ENCODE results near the gene RAB40C.

Gene RAB40C

DNA sequence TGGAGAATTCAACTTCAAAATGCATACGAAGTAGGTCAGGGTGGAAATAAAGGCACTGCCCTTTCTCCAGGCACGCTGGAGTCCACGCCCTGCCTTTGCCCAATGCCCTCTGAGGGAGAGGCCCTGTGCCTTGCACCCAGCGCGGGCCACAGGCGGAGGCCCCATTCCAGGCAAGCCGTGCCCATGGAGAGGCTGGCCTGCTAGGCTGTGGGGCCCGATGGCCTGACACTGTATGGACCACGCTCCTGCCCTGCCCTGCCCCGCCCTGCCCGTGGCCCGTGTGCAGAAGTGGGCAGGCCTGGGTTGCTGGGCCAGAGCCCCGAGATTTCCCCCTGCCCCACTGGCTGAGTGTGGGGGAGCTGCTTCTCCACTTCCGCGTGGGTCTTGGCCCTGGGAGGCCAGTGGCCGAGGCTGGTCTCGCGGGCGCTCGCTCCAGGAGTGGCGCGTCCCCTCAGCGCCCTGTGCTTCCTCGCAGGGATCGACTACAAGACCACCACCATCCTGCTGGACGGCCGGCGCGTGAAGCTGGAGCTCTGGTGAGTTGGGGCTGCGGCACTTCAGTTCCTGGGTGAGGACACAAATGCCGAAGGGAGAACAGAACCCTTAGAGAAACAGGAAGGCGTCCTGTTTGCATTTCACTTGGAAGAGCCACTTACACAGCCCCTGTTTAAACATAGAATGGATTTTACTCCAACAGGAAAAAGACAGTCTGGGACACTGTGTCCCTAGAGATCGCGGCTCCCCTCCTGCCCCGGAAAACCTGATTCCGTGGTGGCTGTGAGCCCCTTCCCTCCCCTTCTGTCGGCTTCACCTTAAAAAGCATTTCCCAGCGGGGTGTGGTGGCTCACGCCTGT, 27.1 kb downstream of the RAB40C start:
- DNase-seq (ENCODE audit: low spot score), result no peak

DNA sequence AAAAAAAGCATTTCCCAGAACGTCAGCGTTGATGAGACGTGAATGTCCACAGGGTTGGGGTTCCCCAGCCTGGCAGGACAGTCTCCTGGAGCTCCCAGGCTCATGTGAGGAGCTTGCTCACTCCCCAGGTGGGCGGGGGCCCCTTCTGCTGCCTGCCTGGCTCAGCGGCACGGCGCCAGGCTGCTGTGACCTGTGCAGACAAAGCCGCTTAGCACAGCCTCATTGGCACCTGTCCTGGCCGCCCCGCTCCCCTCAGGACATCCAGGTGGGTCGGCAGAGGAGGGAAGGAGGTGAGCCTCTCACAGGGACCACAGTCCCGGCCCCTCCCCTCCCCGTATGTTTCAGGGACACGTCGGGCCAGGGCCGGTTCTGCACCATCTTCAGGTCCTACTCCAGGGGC, 28.0 kb downstream of the RAB40C start:
- DNase-seq (ENCODE audit: low spot score), result no peak

DNA sequence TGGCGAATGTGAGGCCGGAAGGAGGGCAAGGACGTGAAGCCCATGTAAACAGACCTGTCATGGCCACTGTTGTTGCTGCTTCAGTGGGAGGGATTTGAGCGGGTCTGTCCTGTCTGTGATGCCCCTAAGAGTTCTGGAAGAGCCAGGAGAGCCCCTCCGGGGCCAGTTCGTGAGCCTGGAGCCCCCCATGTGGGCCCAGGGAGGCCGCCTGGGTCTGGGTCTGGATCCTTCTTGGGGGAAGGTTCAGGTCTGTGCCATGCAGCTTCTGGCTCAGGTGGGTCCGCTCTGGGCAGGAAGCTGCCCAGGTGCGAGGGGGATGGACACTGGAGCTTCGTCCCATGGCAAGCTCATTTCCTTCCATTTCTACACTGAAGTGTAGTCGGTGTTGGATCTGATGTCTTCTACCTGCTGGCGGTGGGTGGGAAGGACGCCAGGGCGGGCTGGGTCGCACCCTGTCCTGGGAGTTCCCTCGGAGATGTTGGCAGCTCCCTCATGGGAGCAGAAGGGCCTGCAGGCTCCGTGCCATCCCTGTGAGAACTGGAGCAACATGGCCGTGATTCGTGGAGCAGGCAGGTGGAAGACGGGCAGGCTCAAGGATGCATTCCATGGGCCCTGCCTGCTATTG, 29.7 kb downstream of the RAB40C start:
- no peak for DNase-seq (ENCODE audit: low spot score)

DNA sequence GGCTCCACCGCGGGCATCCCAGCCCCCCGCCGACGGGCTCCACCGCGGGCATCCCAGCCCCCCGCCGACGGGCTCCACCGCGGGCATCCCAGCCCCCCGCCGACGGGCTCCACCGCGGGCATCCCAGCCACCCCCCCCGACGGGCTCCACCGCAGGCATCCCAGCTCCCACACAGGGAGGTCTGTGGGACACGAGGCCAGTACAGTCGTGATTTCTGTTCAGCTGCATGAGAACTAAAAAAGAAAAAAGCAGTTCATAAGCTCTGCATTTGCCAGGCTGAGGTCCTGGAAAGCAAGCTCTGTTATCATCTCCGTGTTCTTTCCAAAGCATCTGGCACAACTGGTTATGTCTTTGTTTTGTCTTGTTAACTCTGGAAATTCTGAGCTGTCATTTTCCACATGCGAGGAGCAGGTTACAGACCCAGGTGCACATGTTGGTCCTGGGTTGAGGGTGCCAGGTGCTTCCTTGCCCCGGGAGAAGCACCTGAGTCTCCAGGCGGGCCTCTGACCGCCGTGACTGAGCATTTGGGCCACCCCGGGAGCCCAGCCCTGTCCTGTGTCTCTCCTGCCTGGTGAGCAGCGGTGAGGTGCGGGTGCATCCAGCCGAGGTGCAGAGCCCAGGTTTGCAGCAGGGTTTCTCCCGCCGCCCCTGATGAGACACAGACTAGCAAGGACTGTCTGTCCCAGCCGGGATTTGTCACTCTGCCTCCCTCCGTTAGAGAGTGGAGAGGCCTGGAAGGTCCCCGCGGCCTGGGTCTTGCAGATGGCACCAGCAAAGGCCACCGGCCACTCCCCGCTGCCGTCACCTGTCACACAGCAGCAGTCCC, 31.0 kb downstream of the RAB40C start:
- DNase-seq (ENCODE audit: low spot score), result no peak

DNA sequence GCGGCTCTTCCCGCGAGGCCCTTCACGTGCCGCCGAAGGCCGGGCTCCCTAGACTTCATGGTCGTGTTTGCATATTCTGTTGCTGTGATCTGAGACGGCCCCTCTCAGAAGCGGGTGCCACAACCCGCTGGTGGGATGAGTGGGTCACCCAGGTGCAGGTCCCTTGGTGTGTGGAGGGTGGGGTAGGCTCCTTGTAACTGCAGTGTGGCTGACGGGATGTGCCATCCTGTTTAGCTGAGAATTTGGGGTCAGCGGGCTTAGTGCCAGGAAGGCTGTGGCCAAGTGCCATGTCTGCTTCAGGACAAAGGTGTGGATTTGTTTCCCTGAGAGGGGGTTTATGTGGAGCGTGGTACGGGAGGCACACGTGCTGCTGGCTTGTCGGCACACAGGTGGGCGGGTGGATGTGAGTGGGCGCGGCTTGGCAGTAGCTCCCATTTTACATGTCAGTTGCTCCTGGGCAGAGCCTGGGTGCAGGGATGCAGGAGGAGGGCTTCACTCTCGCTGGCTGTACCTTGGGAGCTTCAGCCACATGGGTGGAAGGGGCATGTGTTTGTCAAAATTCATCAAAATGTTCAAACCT, 31.8 kb downstream of the RAB40C start:
- DNase-seq (ENCODE audit: low spot score), result no peak

DNA sequence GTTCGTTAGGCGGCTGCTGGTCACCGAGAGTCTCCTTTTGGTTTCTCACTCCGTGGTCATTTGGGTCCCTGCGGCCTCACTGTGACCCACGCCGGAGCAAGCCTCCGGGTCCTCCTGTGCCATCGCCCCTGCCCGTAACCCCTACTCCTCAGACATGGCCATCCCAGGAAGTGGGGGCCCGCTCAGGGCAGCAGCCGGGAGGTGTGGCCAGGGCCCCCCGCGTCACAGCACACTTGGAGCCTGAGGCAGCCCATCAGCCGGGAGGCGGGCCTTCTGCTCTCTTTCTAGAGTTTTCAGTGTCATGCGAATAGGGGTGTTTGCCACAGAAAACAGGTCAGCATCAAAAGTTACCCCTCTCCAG, 33.0 kb downstream of the RAB40C start:
- DNase-seq (ENCODE audit: low spot score), result no peak

DNA sequence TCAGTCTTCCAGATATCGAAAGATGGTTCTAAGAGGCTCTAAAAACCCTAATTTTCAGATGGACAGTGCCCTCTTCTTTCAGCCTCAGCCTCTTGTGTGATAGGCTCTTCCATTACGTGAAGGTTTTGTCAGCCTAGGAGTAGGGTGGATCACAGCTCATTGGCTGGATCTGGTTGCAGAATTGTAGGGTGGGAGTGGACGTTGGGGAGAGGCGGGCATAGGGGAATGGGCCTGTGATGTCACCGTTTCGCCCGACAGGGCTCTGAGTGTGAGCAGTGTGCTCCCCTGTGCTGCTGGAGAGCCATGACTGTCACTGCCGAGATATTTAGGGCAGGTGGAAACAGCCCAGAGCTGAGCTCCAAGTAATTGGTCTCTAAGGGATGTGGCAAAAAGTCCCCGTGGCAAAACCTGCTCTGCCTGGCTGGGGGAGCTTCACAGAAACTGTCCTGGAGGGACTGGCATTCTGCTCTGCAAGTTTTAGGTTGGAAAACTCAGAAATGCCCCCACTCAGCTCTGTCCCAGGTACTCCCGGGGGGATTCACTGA, 34.7 kb downstream of the RAB40C start:
- DNase-seq (ENCODE audit: low spot score), result no peak

DNA sequence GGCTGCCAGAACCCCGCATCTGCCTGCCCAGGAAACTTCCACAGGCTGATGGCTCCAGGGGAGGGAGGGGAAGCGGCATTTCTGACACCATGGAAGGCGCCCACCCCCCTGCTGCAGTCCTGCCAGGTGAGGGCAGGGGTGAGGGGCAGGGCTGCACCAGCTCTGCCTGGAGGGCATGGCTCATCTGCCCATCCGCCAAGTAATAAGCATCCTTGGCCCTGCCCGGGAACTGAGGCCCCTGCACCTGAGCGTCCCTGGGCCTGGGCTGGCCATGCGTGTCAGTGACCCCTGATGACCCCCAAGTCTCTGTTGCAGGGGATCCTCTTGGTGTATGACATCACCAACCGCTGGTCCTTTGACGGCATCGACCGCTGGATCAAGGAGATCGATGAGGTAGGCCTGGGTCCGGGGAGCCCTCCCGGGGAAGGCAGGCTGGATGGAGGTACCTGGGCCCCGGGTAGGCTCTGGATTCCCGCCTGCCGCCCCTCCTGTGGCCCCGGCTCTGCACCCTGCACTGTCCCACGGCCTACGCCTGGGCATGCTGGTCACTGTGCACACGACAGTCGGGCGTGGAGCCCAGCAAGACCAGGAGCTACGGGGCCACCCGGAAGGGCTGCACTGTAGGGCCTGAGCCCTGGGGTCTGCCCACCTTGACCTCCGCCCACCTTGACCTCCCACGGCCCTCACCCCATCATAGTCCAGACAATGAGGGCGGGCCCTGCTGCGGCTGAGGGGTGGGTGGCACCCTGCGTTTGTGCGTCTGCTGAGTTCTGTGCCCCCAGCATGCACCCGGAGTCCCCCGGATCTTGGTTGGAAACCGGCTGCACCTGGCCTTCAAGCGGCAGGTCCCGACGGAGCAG, 35.5 kb downstream of the RAB40C start:
- no peak for DNase-seq (ENCODE audit: low spot score)

DNA sequence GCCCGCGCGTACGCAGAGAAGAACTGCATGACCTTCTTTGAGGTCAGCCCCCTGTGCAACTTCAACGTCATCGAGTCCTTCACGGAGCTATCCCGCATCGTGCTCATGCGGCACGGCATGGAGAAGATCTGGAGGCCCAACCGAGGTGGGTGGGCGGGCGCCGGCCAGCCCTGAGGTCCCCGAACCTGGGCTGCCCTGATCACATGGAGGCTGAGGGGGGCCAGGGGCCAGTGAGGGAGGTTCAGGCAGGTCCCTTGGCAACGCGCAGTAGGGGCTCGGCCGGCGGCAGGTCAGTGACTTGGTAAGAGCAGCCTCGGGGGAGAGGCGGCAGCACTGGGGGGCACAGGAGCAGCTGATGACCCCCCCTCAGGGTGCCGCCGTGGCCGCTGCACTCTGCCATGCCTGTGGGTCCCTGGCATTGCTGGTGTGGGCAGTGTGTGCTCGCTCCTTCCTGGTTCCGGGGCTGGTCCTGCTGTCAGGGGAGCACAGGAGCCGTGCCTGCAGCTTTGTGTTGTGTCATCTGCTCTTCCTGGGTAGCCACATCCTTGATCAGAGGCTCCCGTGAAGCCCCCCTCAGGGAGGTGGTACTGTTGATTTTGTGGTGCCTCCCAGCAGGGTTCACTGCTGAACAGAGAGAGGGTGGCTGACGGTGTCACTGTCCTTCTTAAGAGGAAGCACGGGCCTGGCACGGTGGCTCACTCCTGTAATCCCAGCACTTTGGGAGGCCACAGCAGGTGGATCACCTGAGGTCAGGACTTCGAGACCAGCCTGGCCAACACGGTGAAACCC, 36.3 kb downstream of the RAB40C start:
- DNase-seq (ENCODE audit: low spot score), result no peak

DNA sequence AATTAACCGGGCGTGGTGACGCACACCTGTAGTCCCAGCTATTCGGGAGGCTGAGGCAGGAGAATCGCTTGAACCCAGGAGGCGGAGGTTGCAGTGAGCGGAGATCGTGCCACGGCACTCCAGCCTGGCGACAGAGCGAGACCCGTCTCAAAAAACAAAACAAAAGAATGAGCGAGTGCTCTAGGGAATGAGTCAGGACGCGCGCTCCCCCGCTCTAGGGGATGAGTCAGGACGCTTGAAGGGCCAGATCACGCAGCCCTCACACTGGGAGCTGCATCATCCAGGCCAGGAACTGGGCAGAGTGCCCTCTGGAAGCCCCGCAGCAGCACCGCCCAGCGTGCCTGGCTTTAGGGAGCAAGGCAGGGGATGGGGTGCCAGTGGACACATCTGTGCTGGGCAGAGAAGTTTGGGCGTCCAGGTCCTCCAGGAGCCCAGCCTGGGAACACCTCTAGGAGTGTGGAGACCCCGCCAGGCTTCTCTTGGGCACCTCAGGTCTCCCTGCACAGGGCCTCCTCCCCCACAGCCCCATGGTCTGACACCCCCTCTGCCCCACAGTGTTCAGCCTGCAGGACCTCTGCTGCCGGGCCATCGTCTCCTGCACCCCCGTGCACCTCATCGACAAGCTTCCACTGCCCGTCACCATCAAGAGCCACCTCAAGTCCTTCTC, 37.1 kb downstream of the RAB40C start:
- DNase-seq (ENCODE audit: low spot score), result no peak

DNA sequence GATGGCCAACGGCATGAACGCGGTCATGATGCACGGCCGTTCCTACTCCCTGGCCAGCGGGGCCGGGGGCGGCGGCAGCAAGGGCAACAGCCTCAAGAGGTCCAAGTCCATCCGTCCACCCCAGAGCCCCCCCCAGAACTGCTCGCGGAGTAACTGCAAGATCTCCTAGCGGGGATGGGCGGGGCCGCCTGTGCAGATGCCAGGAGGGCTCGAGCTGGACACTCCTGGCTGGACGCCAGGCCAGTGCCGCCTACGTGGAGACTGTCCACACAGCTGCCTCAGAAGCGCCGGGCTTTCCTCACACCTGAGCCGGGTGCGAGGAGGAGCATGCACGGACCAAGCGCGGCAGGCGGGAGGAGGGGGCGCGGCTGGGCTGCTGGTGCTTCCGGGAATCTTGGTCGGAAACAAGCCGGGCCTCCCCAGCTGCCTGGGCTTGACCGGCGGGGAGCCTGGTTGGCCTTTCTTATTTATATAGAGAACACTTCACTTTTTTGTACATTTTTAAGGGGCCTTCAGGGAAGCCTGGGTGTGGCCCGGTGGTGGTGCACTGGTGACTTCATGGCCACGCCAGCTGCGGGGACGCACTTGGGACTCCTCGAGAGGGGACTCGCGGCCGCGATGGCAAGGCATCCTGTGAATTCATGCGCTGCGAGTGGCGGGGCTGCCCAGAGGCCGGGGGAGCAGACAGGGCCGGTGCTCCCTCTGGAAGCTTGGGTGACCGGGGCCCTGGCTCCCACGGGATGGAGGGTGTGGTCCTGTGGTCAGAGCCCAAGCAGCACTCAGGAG, 37.8 kb downstream of the RAB40C start:
- DNase-seq (ENCODE audit: low spot score), result no peak

DNA sequence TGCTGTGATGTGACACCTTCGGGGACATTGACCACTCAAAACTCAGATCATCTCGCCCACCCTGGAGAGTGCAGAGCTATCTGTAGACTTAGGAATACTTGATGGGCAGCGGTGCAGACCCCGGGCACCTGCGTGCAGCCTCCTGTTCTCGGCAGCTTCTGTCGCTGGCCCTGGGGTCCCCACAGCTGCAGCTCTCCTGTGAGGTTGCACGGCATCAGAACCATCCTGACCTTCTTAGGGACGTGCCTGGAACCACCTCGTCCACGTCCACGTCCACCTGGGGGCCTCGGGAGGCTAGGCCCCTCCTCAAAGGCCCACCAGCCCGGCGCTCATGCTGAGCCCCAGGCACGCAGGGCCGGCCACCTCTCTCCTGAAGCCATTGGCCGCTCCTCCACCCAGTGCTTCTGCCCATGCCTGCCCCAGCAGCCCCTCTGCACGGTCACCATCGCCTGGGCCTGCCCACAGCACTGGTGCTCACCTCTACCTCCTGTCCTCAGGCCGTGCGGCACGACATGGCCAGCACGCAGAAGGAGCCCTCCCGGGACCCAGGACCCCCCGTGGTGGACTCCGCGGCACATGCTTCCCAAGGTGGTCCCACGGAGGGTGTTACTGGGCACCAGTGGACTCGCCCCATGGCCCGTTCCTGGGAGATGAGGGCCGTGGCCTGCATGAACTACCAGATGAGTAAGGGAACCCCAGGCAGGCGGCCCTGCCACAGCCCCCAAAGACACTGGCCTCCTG, 38.6 kb downstream of the RAB40C start:
- DNase-seq (ENCODE audit: low spot score), result no peak

DNA sequence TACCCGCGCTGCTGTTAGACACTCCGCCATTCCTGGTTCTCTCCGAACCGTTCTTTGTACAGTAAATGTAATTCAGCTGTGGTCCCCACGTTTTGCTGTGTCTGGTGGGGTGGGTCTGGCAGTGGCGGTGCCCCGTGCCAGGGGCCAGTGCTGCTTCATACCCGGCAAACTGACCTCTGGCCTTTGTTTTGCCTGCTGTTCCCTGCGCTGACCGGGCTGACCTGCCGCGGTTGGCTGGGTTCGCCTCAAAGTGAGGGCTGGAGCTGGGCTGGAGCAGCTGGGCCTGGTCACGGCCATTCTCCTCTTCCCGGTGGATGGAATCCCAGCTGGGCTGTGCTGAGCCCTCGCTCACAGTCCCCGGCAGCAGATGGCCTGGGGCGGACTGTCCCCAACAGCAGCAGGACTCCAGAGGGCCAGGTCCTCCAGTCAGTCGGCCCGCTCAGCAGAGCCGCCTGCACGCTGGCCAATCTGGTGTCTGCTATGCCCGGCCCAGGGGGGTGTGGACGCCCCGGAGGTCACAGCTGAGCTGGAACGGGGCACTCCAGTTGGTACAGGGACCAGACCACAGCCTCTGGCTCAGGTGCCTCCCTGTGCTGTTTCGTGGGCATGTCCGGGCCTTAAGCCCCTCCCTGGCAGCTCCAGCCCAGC, 39.4 kb downstream of the RAB40C start:
- peak; percentile 67 for DNase-seq (ENCODE audit: low spot score)

DNA sequence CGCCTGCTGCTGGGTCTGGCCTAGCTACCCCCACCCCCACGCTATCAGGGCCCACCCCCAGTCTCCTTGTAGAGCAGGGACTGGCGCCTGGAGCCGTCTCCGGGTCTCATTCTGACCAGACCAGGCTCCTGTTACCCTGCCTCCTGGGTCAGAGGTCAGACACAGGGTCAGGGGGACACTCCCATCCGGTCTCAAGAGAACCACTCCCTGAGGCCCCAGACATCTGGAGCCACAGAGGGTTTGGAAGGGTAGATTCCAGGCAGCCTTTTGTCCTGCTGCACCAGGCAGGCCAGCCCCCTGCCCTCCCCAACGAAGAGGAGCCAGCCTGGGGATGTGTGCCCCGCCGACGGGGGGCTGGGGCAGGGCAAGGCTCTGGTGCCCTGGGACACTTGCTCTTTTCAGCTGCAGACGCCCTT, 40.0 kb downstream of the RAB40C start:
- no peak for DNase-seq (ENCODE audit: low spot score)

DNA sequence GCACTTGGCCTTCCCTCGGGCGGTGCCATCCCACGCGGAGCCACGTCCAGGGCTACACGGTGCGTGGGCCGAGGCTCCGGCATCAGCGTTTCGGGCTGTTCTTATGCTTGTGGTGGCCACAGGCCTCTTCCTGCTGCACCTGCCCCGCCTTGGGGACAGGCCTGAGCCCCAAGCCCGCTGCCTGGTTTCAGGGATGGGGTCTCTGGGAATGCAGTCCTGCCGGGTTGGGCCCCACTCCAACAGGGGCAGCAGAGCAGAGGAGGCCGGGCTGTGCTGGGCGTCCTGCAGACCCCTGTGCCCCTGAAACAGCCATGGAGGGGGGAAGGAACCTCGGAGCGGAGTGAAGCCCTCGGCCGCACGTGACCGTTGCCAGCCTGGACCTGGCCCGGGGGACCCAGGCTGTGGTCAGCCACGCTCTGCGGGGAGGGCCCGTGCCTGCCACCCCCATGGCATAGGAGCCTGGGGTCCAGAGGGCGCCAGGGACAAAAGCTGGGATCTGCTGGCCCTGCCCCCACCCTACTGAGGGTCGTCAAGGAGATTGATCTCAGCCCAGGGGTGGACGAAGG, 40.5 kb downstream of the RAB40C start:
- DNase-seq (ENCODE audit: low spot score), result peak; percentile 25

DNA sequence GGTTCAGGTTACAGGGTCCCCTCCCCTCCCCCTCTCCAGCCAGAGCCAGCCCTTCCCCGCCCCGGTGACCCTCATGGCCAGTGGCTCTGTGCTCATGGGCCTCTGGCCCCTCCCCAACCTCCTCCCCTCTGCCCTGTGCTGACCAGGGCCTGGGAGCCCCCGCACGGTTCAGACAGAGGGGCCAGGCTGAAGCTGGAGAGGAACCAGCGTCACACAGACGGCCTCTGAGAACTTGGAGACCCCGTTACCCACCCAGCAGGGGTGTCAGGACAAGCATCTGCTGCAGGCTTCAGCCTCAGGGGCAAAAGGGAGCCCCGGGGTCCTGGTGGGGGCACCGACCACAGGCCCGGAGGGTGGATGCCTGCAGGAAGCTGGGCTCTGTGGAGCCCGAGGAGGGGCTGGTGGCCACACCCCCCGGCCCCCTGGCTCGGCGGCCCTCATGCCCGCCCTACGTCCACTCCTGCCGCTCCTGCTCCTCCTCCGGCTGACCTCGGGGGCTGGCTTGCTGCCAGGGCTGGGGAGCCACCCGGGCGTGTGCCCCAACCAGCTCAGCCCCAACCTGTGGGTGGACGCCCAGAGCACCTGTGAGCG, 41.0 kb downstream of the RAB40C start, which contains the start of gene WFIKKN1:
Gene WFIKKN1 (plus strand): TSS at position 171 of the 591 bp plus-strand sequence. CDS start 269 bp downstream, at position 440.
- DNase-seq (ENCODE audit: low spot score), result peak; percentile 82

DNA sequence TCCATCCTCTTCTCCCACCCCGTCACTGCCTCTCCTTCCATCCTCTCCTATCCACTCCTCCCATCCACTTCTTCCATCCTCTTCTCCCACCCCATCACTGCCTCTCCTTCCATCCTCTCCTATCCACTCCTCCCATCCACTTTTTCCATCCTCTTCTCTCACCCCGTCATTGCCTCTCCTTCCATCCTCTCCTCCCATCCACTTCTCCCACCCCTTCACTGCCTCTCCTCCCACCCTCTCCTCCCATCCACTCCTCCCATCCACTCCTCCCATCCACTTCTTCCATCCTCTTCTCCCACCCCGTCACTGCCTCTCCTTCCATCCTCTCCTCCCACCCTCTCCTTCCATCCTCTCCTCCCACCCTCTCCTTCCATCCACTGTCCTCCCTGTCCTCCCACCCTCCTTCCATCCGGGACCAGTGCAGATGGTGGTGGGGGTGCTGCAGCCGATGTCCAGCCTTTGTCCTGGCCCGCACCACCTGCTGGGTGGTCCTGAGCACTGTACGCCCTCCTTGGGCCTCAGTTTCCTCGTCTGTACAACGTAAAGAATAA, 42.0 kb downstream of the RAB40C start:
- DNase-seq (ENCODE audit: low spot score), result no peak

All from iPS-NIHi11 (cell line).